ENCODE measurements around the gene GPC2.
"Not testable (repeated sequence)": the region's sequence is repeated elsewhere in the genome, so short reads cannot be mapped to it uniquely, and the experiment has no call there.

The GPC2 gene

GRCh38 chr7:100148559-100149328 is 28.4 kb downstream of the GPC2 start, which contains the start of gene LAMTOR4:
Gene LAMTOR4, plus strand, starts transcription at chr7:100148918. Its CDS starts 55 bp downstream, at chr7:100148973.
- DNase-seq = peak; percentile 91 to 99

- DNase-seq = no peak
These were observed 29.0 kb downstream of the GPC2 start for GRCh38 chr7:100148225-100148558.

GRCh38 chr7:100147278-100147677 is 29.9 kb downstream of the GPC2 start:
- DNase-seq = no peak

GRCh38 chr7:100146350-100146749 is 30.8 kb downstream of the GPC2 start:
- not testable (repeated sequence) for DNase-seq

- DNase-seq = no peak
These were observed 34.7 kb downstream of the GPC2 start for GRCh38 chr7:100142461-100142860.

- no peak for DNase-seq
These were observed 35.6 kb downstream of the GPC2 start for GRCh38 chr7:100141555-100141949.

GRCh38 chr7:100137851-100138760 is 39.1 kb downstream of the GPC2 start:
- DNase-seq = no peak

GRCh38 chr7:100132697-100133151 is 44.5 kb downstream of the GPC2 start:
- DNase-seq = no peak

- no peak for DNase-seq
These were observed 45.1 kb downstream of the GPC2 start for GRCh38 chr7:100132126-100132525.

- DNase-seq = peak in 1 of 2 experiments; percentile 4
These were observed 46.4 kb downstream of the GPC2 start for GRCh38 chr7:100130608-100131453.

- not testable (repeated sequence) for DNase-seq
These were observed 47.0 kb downstream of the GPC2 start for GRCh38 chr7:100130220-100130607.

GRCh38 chr7:100128637-100128963 is 48.6 kb downstream of the GPC2 start:
- no peak for DNase-seq

- peak in 1 of 2 experiments; percentile 3 for DNase-seq
These were observed 49.1 kb downstream of the GPC2 start for GRCh38 chr7:100127866-100128636.

GRCh38 chr7:100126931-100127865 is 50.0 kb downstream of the GPC2 start, which contains the start of gene MBLAC1:
Gene MBLAC1, plus strand, starts transcription at chr7:100126967. Its CDS starts 429 bp downstream, at chr7:100127396.
- DNase-seq = peak; percentile 37 to 65

- peak in 1 of 2 experiments; percentile 51 for DNase-seq
These were observed 50.8 kb downstream of the GPC2 start for GRCh38 chr7:100126239-100126930.

GRCh38 chr7:100124301-100125230 is 52.6 kb downstream of the GPC2 start:
- DNase-seq = no peak

- no peak for DNase-seq
These were observed 54.6 kb downstream of the GPC2 start for GRCh38 chr7:100122568-100122967.

GRCh38 chr7:100122067-100122466 is 55.1 kb downstream of the GPC2 start:
- no peak for DNase-seq

GRCh38 chr7:100120733-100121036 is 56.5 kb downstream of the GPC2 start:
- no peak for DNase-seq

Data from cerebellar nuclear complex (tissue), 1 donor.